ENCODE data around the gene AHNAK2.

The AHNAK2 gene

DNA sequence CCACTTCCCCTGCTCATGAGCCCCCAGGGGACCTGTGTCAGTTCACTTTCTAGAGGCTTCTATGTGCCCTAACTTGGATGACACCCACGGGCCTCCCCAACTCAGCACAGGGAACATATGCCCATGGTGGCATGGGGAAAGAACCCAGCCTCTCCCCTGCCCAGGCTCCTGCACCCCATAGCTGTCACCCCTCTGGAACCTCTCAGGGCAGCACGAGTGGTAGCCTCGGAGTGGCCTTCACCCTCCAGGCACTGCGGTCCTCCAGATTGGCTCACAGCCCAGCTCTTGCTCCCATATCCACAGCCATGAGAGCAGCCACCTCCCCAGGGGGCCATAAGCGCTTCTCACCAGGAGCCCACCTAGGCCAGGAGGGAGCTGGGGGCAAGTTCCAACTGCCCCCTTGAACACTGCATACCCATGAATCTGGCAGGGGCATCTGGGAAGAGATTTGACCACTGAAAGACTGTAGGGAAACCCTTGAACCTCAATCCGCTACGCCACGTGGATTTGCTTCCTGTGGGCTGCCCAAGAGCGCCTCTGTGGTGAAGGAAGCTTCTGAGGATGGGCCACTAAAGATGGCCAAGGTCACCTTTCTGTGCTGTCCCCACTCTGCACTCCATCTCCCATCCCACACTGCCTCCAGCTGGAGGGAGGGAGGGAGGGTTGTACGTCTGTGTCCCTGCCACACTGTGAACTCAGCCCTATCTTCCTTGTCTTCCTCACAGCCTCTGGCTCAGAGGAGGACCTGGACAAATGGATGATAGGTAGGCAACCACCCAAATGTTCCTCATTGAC, 41.6 kb downstream of the AHNAK2 start:
- no peak overlapping the region for H3K27ac ChIP-seq
- TF ChIP-seq ZFX (IDR thresholded peaks at IDR 0.05): no peak
- TF ChIP-seq, protein P1, sequence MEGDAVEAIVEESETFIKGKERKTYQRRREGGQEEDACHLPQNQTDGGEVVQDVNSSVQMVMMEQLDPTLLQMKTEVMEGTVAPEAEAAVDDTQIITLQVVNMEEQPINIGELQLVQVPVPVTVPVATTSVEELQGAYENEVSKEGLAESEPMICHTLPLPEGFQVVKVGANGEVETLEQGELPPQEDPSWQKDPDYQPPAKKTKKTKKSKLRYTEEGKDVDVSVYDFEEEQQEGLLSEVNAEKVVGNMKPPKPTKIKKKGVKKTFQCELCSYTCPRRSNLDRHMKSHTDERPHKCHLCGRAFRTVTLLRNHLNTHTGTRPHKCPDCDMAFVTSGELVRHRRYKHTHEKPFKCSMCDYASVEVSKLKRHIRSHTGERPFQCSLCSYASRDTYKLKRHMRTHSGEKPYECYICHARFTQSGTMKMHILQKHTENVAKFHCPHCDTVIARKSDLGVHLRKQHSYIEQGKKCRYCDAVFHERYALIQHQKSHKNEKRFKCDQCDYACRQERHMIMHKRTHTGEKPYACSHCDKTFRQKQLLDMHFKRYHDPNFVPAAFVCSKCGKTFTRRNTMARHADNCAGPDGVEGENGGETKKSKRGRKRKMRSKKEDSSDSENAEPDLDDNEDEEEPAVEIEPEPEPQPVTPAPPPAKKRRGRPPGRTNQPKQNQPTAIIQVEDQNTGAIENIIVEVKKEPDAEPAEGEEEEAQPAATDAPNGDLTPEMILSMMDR (conservative IDR thresholded peaks at IDR 0.05): no peak

DNA sequence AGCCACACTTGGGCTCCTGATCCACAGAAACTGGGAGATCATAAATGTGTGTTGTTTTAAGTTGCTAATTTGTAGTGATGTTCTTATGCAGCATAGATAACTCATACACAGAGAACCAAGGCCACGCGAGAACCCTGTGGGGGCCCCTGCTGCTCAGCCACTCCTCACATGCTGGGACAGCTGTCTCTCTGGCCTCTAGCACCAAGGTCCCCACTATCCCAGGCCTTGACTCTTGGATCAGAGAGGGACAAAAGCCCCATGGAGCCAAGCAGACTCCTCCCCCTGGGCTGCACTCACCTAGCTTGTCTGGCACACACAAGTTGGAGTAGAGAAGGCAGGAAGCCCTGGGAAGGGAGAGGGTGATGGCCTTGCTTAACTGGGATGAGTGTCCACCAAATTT, 42.2 kb downstream of the AHNAK2 start:
- TF ChIP-seq ZFX (IDR thresholded peaks at IDR 0.05): no peak
- TF ChIP-seq, protein P1 (conservative IDR thresholded peaks at IDR 0.05): no peak
- no peak overlapping the region for H3K27ac ChIP-seq

DNA sequence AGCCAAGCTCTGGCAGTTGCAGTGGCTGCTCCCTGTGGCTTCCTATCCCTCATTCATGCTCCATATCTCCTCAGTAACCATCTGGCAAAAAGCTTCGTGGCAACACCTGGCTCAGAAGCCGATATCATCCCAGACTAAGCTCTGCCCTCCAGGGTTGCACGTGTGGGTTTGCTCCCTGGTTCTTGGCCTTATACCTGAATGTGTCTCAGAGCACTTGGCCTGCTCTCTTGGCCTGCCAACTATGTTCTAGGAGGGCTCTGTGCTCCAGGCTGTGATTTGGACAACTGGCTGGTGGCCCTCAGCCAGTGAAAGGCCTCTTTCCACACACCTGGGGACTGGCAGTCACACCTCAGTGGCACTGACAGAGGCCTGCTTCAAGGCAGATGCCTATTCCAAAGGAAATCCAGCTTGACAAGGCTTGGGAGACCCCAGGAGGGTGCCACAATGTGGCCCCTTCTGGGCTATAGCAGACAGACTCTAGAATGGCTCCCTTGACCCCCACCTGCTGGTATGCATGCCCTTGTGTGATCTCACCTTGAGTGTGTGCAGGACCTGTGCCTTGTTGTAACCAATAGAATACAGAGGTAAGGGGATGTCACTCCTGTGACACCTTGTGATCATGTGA, 43.0 kb downstream of the AHNAK2 start:
- no peak overlapping the region for H3K27ac ChIP-seq
- TF ChIP-seq ZFX (IDR thresholded peaks at IDR 0.05): no peak
- TF ChIP-seq, protein P1 (conservative IDR thresholded peaks at IDR 0.05): no peak

DNA sequence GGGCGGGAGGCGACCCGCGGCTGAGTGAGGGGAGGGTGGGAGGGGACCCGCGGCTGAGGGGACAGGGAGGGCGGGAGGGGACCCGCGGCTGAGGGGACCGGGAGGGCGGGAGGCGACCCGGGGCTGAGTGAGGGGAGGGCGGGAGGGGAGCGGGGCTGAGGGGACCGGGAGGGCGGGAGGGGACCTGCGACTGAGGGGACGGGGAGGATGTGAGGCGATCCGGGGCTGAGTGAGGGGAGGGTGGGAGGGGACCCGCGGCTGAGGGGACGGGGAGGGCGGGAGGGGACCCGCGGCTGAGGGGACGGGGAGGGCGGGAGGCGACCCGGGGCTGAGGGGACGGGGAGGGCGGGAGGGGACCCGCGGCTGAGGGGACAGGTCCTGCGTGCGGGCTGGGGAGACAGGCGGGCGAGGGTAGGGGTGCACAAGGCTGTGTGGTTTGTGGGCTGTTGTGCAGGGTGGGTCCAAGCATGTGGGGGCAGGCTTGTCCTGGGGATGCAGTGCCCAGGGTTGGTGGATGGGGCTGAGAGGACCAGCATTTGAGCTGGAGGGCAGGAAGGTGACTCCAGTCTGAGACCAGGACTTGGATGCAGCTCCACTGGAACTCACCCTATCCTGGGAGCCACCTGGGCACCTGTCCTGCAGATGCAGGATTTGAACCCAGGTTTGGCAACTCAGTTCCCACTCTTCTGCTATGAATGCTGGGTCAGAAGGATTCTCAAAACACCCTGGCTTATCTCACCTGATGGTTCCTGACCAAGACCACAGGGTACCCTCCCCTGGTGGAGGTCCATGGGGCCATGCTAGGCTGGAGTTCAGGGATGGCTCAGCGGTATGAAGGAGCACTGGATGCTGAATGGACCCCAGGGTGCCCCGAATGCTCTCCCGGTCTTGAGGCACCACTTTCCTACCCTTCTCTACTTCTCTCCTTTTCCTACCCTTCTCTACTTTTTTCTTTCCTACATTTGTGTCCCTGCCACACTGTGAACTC, 44.1 kb downstream of the AHNAK2 start:
- H3K27ac ChIP-seq: no peak overlapping the region
- TF ChIP-seq ZFX (IDR thresholded peaks at IDR 0.05): no peak
- TF ChIP-seq, protein P1 (conservative IDR thresholded peaks at IDR 0.05): no peak

DNA sequence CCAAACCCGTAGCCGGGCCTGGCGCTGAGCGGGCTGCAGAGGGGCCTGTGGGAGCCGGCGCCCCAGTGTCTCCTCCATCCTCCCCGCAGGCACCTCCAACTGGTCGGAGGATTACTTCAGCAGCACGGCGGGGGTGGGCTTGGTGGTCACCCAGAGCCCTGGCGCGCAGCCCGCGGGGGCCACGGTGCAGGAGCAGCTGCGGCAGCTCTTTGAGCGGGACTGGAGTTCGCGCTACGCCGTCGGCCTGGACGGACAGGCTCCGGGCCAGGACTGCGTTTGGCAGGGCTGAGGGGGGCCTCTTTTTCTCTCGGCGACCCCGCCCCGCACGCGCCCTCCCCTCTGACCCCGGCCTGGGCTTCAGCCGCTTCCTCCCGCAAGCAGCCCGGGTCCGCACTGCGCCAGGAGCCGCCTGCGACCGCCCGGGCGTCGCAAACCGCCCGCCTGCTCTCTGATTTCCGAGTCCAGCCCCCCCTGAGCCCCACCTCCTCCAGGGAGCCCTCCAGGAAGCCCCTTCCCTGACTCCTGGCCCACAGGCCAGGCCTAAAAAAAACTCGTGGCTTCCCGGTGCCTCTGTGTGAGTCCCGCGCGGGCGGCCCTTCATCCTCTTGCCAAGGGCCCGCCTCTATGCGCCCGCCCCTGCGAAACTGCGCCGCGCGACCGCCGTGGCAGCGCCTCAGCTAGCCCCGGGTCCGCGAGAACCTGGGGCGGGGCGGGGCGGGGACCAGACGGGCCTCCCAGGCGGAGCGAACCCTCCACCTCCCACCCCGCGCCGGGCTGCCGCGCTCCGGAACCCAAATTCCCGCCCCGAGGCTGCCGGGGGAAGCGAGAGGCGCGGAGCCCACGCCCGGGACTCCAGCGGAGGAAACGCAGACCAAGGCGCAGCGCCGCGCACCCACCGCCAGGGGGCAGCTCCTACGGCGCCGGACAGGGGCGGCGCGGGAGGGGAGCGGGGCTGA, 45.2 kb downstream of the AHNAK2 start:
- peak overlapping the region; percentile 37 for H3K27ac ChIP-seq
- TF ChIP-seq, protein P1 (conservative IDR thresholded peaks at IDR 0.05): peak; percentile 76
- no peak for TF ChIP-seq ZFX (IDR thresholded peaks at IDR 0.05)

DNA sequence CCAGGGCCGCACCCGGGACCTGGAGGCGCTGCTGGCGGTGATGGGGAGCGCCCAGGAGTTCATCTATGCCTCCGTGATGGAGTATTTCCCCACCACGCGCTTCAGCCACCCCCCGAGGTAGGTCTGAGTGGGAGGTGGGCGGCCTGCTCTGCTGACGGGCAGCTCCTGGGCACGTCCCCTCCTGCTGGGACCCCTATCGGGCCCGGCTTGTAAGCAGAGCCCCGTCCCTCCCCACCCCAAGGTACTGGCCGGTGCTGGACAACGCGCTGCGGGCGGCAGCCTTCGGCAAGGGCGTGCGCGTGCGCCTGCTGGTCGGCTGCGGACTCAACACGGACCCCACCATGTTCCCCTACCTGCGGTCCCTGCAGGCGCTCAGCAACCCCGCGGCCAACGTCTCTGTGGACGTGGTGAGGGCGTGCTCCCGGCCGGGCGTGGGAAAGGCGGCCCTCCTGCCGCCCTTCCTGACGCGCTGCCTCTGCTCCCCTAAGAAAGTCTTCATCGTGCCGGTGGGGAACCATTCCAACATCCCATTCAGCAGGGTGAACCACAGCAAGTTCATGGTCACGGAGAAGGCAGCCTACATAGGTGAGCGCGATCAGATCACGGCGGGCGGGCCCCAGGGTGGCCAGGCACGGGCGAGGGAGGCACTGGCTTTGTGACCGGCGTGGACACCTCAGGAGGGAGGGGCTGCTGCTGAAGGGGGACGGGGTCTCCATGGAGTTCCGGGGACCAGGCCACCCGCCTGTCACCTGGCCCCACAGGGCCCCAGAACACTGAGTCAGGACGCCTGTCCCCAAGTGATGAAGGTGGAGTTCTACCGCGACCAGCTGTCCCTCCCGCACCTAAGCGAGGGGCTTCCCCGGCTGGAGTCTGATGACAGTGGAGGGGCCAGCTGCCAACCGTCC, 46.2 kb downstream of the AHNAK2 start:
- H3K27ac ChIP-seq: no peak overlapping the region
- TF ChIP-seq ZFX (IDR thresholded peaks at IDR 0.05): no peak
- TF ChIP-seq, protein P1 (conservative IDR thresholded peaks at IDR 0.05): no peak
